ELR (cell line): ENCODE results near the gene CACNA1E.
A peak's percentile ranks its signal among the peaks of the same experiment; 100 is the strongest.

Experiments used
- DNase-seq: peaks from one replicate; pipeline ENCODE4 v3.0.0-alpha.2; 2015; ENCODE audit warnings: low read depth

Gene CACNA1E

GRCh38 chr1:181483285-181484195 lies at the start of gene CACNA1E:
Gene CACNA1E (plus strand): TSS chr1:181483517. CDS start chr1:181483745, 228 bp downstream.
- DNase-seq = no peak

- DNase-seq = no peak
Measured at GRCh38 chr1:181433931-181434330, 49.4 kb upstream of the CACNA1E start.

GRCh38 chr1:181438013-181438412 lies 45.3 kb upstream of the CACNA1E start:
- no peak for DNase-seq

- DNase-seq = no peak
Measured at GRCh38 chr1:181440510-181440909, 42.8 kb upstream of the CACNA1E start.

GRCh38 chr1:181442181-181442525 lies 41.2 kb upstream of the CACNA1E start:
- no peak for DNase-seq

- no peak for DNase-seq
Measured at GRCh38 chr1:181443231-181443853, 40.0 kb upstream of the CACNA1E start.

GRCh38 chr1:181445436-181445835 lies 37.9 kb upstream of the CACNA1E start:
- DNase-seq = no peak

- DNase-seq = no peak
Measured at GRCh38 chr1:181448461-181448860, 34.9 kb upstream of the CACNA1E start.

GRCh38 chr1:181451661-181452230 lies 31.6 kb upstream of the CACNA1E start:
- no peak for DNase-seq

- DNase-seq = no peak
Measured at GRCh38 chr1:181452746-181453145, 30.6 kb upstream of the CACNA1E start.

GRCh38 chr1:181453541-181454201 lies 29.6 kb upstream of the CACNA1E start:
- no peak for DNase-seq

GRCh38 chr1:181456551-181456950 lies 26.8 kb upstream of the CACNA1E start:
- no peak for DNase-seq

GRCh38 chr1:181458419-181458818 lies 24.9 kb upstream of the CACNA1E start:
- no peak for DNase-seq

GRCh38 chr1:181459067-181459466 lies 24.2 kb upstream of the CACNA1E start:
- no peak for DNase-seq

- peak; percentile 64 for DNase-seq
Measured at GRCh38 chr1:181469829-181470228, 13.5 kb upstream of the CACNA1E start.

GRCh38 chr1:181475580-181475979 lies 7.7 kb upstream of the CACNA1E start:
- no peak for DNase-seq

GRCh38 chr1:181476581-181476980 lies 6.7 kb upstream of the CACNA1E start:
- no peak for DNase-seq

- no peak for DNase-seq
Measured at GRCh38 chr1:181478306-181478705, 5.0 kb upstream of the CACNA1E start.

- peak; percentile 68 for DNase-seq
Measured at GRCh38 chr1:181479137-181479745, 4.1 kb upstream of the CACNA1E start.

GRCh38 chr1:181482001-181482430 lies 1.3 kb upstream of the CACNA1E start:
- no peak for DNase-seq

- no peak for DNase-seq
Measured at GRCh38 chr1:181482521-181483284, 614 bp upstream of the CACNA1E start.
